Hippocampal formation (tissue), 2 donors: ENCODE data around the gene CEACAM3.

Source experiments
- DNase-seq, 2 donors: peaks; one replicate each; lab custom pipeline; 2025; lab: John Stamatoyannopoulos, UW

Gene CEACAM3

DNA sequence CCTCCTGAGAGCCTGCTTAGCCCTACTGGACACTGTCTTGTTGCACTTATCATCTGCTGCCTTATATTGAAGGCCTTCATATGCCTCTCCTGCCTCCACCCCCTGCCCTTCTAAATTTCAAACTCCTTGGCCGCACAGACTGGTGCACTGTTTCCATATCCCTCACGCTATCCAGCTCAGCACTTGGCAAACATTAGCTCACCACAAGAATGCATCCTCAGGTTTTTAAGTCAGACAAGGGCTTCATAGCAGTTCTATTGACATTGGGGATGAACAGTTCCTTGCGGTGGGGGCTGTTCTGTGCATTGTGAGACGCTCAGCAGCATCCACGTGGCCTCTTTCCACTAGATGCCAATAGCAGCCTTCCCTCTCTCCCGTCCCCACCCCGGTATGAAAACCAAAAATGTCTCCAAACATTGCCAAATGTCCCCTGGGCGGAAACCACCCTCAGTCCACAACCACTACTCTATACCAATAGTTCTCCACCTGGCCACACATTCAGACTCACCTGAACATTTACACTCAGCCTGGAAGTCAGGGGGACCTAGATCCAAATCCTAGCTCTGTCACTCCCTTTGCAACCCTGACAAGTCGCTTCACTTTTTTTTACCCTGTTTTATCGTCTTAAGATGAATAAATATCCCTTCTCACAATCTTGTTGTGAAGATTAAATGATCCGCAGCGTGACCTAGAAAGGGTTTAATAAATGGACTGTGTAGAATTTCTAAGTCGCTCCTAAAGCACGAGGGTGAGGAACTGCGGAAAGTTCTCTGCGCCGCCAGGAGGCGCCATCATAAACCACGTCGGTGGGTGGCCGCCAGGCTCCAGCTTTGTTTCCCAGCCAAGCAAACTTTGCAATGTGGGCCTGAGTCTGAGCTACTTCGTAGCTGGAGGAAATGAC, 3.6 kb upstream of the CEACAM3 start:
- no peak for DNase-seq

DNA sequence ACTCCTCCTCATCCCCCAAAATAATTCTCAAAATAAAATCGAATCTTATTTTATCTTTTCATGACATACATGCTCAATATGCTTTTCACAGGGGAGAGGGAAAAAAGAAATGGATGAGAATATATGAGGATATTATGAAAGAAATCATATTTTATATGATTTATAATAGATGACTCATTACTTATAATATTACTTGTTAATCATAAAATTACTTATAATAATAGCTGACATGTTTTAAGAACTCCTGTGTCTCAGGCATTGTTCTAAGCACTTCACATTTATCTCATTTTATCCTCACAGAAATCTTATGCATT, 3.0 kb upstream of the CEACAM3 start:
- no peak for DNase-seq

DNA sequence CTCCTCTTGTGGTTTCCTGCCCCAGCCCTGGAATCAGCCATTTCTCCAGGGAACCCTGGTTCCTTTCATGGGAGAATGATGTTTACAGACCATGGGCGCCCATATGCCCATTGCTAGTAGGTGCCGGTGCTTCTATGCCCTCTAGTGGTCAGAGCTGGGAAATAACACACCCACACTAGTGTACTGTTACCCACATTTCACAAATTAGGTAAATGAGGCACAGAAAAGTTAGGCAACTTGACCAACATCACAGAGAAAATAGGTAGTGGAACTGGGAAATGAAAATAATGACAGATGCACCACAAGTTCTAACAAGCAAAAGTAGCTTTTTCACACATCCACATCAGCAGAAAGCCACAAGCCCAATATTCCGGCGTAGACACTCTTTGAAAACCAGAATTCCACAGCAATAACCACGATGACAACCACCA, 1.3 kb upstream of the CEACAM3 start:
- DNase-seq: no peak

DNA sequence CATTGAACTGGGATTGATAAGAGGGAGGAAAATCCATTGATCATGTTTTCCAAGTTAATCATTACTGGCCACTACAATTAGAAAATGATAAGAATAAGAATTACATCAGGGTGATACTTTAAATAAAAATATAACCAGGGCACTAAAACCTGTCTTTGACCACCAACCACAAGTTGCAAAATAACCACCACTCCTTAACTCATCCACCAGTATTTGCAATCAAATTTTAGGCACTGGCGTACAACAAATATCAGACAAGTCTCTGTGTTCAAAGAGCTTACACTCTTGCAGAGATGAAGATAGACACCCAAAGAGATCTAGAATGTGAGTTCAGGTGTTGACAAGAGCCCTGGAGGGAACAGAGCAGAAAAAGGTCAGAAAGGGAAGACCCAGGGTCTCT, 514 bp downstream of the CEACAM3 start:
- no peak for DNase-seq

DNA sequence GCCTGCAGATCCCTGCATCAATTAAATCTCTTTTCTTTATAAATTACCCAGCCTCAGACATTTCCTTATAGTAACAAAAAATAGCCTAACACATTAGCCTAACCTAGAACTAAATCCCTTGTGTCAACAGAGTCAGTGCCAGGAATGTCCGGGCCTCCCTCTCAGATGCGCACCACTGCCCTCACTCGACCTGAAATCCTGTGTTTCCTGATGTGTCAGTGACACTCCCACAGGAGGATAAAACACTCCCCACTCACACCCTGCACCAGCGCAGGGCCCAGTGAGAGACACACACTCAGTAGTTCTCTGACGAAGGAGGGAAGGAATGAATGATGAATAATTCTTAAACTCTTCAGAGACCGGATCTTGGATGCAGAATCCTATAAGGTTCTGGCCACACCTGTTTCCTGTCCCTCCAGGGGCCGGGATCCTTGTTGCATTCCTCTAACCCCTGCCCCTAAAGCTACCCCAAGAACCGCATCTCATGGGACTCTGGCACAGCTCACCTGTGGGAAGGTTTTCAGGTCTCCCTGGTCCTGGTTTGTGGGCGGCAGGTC, 3.1 kb downstream of the CEACAM3 start:
- DNase-seq: no peak

DNA sequence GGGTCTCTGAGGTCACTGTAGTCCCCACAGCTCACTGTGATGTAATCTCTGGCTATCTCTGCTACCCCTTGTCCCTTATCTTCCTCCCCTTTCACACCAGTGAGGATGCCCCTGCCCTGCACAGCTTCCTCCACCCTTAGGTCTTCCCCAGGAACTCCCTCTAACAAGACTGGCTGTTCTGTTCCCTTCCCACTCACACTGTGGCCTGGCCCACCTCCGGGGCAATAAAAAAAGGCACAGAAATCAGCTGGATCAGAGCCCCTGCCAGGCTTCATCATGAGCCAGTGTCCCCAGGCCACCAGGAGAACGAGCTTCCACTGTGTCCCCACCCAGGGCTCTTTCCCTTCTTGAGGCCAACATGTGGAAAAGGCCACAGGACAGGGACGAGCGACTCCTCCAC, 4.6 kb downstream of the CEACAM3 start:
- DNase-seq: no peak

DNA sequence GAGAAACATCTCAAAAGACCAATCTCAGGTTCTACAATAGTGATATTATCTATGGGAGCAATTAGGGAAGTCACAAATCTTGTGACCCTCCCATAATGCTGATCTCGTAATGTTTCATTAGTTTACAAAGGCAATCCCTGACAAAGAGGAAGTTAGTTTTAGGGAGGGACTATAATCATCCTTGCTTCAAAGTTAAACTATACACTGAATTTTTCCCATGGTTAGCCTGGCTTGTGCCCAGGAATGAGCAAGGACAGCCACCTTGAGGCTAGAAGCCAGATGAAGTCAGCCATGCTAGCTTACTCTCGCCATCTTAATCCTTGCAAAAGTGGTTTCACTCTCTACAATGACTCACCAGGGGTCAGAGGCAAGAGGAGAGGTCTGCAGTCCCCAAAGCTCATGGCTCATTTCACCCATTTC, 5.4 kb downstream of the CEACAM3 start:
- DNase-seq: no peak

DNA sequence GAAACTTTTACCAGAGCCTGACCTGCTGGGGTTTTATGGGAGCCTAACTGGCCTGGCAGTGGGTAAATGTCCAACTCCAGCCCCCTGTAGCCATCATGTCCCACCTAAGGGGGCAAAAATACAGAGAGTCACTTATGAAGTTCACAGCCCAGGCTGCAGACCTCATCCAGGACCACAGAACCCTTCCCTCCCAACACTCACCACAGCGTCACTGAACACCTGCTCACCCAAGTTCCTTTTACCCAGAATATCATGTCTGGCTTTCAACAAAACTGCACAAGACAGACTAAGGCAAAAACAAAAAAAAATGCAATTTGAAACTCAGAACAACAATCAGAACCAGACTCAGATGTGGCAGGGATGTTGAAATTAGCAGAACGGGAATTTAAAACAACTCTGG, 6.4 kb downstream of the CEACAM3 start:
- DNase-seq: no peak

DNA sequence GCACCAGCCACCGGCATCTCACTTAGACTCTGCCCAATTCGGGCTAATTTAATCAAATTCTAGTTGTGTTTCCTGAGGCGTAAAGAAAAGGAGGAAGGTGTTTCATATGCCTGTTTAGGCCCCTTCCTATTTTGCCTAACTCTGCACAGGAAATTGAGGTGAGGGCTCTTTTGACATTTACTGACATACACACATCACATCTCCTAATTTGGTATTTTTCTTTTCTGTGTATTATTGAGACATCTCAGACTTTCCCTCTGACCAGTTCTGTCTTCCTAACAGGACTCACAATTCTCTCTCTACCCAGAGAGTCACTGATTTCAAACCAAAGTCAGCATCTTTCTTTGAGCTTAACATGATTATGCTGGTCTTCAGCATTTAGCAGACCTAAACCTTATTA, 7.9 kb downstream of the CEACAM3 start:
- DNase-seq: no peak

DNA sequence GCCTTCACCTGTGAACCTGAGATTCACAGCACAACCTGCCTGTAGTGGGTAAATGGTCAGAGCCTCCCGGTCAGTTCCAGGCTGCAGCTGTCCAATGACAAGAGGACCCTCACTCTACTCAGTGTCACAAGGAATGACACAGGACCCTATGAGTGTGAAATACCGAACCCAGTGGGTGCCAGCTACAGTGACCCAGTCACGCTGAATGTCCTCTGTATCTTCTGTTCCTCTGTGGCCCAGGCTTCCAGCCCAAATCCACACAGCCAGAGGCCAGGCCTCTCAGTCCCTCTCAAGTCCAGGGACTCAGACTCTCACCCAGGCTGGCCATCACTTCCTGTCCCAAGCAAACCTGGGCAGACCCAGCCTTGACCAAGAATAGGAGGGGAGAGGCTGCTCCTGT, 10.8 kb downstream of the CEACAM3 start:
- no peak for DNase-seq

DNA sequence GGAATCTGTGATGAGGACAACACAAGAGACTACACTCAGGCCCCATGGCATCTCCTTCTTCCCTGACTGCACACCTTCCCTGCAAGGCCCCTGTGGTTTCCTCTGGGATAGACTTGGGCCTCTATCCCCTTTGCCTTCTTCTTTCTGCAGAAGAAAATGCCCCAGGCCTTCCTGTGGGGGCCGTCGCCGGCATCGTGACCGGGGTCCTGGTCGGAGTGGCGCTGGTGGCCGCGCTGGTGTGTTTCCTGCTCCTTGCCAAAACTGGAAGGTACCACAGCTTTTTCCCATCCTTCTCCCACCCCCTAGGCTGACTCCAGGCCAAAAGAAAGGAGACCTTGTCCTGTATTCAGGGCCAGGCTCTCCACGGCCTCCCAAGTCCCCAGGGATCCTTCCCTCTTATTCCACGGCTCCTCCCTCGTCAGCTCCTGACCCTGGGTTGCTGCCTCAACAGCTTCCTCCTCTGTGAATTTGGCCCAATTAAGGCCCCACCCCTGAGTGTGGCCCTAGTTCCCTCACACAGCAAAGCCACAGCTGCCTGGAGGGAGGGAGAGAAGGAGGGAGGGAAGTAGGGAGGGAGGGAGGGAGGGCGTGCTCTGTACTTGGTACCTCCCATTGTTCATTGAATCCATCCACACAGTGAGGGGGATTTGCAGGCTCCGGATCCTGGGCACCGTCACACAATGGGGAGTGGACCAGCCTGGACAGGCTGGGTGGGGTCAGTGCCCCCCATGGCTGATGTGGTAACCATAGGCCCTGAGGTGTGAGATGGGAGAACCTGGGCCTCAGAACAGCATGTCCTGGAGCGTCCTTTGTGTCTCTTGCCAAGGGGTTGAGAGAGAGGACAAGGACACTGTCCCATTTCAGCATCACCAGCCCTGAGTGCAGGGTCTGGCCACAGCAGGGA, 12.5 kb downstream of the CEACAM3 start:
- no peak for DNase-seq

DNA sequence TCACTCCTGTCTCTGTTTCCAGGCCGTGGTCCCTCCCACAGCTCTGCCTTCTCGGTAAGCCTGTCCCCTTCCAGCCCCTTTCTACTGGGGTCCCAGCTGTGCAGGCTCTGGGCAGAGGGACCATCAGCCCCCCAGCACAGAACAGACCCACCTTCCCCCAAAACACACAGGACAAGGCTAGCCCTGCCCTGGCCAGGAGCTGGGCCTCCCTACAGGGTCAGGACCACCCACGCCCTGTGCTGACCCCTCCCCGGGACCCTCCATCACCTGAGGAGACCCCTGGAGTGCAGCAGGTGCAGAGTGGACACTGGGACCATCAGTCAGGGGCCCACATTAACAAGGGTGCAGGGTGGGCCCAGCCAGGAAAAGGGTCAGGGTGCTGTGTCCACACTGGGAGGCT, 13.9 kb downstream of the CEACAM3 start:
- DNase-seq: no peak

DNA sequence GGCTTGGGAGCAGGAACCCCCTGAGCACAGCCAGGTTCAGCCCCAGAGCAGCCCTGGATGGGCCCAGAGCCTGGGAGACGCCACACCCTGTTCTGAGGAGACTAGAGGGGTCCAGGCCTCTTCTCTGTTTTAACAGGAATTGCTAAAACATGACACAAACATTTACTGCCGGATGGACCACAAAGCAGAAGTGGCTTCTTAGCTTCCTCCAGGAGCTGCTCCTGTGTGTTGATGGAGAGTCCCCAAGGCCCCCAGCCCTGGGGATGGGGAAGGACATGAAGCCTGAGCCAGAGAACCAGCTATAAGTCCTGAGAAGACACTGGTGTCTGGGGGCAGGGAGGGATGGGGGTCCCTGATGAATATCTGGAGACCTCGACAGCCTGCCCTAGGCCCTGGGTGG, 14.6 kb downstream of the CEACAM3 start:
- DNase-seq: peak in 1 of 2 donors; percentile 15

DNA sequence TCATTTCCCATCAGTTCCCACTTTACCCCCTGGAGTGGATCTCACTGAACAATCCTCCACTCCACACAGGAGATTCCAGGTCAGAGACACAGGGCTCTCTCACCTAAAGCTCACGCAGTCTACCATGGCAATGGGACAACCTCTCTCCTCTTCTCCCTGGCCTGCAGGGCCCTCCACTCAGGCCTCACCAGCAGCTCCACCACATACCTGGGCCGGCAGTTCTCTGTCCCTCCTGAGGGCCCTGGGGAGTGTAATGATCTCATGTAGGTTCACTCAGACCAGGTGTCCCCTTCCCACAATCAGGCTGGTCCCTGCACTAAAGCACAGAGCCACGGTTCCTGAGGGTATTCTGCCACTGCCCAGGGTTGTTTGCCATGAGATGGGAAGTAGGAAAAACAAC, 15.6 kb downstream of the CEACAM3 start:
- DNase-seq: no peak

DNA sequence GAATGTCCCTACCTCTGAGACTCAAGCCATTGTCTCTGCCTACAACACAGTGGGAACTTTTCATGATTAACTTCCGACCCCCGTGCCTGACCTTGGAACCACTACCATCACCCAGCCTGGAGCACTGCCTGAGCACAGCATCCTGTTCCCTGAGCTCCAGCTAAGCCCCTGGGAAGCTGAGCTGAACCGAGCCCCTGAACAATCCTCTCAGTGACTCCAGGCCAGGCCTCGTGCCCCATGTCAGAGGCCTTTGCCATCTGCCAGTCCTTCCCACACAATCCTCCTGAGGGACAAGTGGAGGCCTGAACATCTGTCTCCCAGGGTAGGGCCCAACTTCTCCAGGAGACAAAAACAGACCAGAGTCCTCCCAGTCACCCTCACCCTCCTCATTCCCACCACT, 17.5 kb downstream of the CEACAM3 start:
- DNase-seq: no peak

DNA sequence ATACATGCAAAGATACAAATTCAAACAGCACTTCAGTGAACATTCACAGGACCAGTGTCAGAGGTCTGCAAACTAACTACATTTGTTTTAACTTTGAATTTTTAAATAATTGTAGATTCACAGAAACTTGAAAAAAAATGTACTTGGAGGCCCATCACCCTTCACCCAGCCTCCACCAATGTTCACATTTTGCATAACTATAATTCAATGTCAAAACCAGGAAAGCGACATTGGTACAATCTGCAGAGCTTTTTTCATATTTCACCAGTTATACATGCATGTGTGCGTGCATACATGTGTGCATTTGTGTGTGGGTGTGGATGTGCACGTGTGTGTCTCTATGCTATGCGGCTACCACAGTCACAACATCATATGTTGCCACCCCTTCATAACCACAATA, 18.9 kb downstream of the CEACAM3 start:
- no peak for DNase-seq

DNA sequence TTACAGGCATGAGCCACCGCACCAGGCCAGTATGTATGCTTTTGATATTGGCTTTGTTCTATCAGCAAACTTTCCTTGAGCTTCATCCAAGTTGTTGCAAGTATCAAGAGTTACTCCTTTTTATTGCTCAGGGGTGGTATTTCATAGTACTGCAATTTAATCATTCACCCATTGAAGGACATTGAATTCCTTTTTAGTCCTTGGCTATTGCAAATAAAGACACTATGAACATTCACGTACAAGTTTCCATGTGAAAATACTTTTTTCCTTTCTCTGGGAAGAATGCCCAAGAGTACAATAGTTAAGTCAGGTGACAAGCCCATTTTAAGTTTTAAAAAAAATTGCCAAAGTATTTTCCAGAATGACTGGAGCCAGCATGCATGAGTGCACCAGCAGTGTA, 20.4 kb downstream of the CEACAM3 start:
- no peak for DNase-seq

DNA sequence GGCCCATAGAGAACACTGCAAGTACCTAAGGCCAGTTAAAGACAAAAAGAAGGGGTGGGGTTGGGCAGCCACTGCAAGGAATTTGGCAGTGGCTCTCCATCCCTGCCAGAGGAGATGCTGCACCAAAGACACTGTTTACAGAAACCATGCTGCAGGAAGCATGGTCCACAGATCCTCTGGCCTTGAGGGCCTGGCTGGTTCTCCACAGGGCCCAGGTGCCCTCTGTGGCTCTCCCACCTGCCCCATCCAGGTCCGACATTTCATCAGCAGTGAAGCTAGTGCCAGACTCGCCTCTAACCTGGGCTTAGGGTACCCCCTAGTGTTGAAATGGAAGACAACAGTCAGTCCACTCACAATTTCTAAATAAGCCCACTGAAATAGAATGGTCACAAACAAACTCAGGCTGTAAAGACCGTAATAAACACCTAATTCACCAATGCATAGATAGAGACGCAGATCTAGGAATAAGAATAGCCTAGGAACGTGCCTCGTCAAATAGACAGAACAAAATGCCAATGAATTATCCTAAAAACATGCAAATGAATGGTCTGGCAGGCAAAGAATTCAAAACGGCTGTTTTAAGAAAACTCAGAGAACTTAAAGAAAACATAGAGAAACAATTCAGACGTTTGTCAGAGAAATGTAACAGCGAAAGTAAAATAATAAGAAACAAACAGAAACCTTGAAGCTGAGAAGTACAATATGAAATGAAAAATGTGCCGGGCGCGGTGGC, 24.8 kb downstream of the CEACAM3 start:
- DNase-seq: peak in 1 of 2 donors; percentile 15

DNA sequence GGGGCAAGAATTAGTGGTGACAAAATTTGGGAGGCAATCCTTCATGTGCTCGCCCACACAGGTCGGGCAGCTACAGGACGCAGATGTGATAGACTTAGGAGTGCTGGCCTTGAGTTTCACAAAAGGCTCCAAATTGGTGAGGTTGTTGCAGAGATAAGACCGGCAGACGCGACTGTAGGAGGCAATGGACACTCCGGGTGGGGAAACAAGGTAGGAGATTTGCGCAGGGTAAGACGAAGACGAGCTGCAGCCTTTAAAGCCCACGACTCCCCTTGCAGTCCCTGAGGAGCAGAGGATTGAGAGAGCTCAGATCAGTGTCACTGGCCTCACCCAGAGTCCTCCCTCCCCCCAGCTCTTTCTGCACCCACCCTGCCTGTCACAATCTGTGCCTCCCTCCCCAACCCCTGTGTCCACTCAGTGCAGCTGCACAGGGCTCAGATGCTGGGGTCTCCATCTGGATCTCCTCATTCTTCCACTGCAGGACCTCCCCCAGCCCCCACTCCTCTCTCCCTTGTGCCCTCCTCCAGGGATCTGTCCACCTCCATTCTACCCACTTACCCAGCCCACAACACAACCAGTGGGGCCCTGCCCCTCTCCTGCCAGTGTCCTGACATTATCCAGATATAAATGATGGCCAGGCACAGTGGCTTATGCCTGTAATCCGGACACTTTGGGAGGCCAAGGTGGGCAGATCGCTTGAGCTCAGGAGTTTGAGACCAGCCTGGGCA, 41.8 kb downstream of the CEACAM3 start:
- no peak for DNase-seq

DNA sequence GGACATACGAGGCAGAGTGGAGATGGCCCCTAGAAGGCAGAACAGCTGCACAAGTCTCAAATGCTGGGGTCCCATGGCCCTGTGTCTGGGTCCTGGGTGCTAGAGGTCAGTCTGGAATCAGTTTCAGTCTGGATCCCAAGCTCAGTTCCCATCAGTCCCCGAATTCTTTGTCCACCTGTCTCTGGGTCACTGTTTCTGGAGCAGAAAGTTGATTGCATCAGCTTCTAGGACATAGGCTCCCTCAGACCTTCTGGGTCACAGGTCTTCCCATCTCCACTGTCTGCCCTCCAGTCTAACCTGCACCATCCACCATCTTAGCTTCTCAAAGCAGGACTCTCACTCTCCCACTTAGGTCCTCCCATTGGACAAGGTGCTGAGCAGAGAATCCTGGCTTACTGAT, 42.8 kb downstream of the CEACAM3 start:
- DNase-seq: no peak

DNA sequence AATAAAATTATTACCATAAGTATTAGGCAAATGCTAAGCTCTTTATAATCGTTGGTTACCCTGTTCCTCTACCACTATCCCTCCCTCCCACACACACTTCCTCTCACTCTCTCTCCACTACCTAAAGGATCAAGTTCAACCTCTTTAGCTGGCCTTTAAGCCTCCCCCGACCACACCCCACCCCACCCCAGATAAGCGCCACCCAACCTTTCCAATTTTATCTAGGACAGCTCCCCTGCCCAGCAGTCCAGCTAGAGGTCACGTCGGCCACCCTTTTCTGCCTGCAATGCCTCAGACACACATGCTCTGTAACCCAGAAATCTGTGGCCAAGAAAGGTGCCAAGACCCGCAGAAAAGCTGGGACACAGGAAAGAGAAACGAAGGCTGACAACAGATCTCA, 47.0 kb downstream of the CEACAM3 start:
- DNase-seq: no peak
